ENCODE data around the gene ANO8.
"Not testable (repeated sequence)": the region's sequence is repeated elsewhere in the genome, so short reads cannot be mapped to it uniquely, and the experiment has no call there.

The ANO8 gene

DNA sequence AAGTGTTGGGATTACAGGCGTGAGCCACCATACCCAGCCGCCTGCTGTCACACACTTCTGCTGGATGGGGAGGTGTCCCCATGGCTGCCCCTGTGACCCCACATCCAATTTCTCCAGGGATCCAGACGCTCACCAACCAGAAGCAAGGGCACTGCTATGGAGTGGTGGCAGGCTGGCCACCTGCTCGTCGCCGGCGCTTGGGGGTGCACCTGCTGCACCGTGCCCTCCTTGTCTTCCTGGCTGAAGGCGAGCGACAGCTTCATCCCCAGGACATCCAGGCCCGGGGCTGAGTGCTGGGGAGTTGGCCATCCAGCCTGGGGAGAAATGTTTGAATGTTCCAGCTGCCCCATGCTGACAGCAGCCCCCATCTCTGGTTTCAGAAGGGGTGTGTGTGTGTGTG lies 48.4 kb downstream of the ANO8 start:
- no peak for DNase-seq

DNA sequence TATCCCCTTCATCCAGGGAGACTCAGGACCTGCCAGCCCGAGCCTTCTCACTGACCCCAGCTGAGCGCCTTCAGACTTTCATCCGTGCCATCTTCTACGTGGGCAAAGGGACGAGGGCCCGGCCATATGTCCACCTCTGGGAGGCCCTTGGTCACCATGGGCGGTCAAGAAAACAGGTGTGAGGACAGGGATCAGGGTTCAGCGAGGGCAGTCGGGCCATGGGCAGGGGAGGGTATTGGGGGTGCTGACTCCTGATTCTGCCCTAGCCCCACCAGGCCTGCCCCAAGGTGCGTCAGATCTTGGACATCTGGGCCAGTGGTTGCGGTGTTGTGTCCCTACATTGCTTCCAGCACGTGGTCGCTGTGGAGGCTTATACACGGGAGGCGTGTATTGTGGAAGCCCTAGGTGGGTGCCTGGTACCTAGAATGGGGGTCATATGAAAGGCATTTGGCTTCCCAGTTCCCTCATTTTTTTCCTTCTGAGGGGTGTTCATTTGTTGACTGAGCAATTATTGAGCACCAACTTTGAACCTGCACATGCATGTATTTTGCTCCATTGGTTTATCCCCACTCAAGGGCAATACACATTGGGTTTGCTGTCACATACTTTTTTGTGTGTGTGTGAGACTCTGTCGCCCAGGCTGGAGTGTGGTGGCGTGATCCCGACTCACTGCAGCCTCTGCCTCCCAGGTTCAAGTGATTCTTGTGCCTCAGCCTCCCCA lies 49.1 kb downstream of the ANO8 start:
- no peak for DNase-seq

DNA sequence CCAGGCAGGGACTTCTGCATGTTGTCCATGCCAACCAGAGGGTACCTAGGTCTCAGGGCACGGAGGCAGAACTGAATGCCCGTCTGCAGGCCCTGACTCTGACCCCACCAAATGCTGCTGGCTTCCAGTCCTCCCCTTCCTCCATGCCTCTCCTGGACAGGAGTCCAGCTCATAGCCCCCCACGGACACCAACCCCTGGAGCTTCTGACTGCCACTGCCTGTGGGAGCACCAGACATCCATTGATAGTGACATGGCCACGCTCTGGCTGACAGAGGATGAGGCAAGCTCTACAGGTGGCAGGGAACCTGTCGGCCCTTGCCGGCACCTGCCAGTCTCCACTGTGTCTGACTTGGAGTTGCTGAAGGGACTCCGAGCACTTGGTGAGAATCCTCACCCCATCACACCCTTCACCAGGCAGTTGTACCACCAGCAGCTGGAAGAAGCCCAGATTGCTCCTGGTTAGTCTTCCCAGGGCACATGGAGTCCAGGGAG lies 51.1 kb downstream of the ANO8 start:
- DNase-seq, result no peak

DNA sequence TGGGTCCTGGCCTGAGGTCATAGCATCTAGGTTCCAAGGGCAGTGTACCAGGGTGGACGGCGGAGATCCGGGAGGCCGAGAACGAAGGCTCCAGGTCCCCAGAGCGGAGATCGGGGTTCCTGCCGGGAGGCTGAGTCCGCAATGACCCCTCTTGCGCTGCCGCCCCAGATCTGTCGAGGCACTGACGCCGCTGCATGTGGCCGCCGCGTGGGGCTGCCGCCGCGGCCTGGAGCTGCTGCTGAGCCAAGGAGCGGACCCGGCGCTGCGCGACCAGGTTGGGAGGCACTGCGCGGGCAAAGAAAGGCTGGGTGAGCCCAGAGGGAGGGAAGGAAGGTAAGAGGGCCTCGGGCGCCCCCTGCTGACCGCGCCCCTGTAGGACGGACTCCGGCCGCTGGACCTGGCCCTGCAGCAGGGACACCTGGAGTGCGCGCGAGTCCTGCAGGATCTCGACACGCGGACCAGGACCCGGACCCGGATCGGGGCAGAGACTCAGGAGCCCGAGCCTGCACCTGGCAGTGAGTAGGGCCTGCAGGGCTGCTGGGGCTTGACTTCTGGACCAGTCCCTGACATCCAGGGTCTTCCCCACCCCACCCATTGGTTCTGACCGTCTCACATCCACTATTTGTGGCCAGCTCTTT lies 52.0 kb downstream of the ANO8 start:
- DNase-seq, result peak; percentile 71 to 72

DNA sequence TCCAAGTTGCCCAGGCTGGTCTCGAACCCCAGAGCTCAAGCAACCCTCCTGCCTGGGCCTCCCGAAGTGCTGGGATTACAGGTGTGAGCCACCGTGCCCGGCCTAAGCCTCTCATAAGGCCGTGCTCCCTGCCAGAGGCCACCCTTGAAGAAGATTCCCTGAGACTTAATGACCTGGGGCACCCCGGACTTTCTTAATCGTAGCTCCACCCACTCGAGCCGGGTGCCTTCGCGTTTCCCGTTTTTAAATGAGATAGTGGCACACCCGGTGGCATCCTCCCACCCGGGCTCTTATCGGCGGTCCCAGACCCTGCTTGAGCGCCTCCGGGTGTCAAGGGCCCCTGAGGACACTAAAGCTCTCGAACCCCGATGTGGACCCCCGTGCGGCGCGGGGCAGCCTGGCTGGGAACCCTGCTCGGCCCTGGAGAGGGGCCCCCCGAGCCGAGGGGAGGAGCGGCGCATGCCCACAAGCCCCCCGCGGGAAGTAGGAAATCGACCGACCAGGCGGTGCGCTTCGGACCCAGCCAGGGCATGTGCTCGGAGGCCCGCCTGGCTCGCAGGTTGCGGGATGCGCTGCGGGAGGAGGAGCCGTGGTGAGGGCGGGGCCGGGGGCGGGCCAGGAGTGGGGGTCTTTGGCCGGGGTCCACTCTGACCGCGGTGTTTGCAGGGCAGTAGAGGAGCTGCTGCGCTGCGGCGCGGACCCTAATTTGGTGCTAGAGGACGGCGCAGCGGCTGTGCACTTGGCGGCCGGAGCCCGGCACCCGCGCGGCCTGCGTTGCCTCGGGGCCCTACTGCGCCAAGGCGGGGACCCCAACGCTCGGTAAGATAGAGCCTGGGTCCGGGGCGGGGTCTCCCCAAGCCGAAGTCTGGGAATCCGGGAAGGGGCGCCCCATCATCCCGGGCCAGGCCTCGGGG lies 53.0 kb downstream of the ANO8 start, which contains the start of gene ANKLE1:
TSS of gene ANKLE1 (plus strand) at position 511 of the 914 bp plus-strand sequence. CDS start at position 531, 20 bp downstream.
- DNase-seq, result peak in 1 of 2 experiments; percentile 26

DNA sequence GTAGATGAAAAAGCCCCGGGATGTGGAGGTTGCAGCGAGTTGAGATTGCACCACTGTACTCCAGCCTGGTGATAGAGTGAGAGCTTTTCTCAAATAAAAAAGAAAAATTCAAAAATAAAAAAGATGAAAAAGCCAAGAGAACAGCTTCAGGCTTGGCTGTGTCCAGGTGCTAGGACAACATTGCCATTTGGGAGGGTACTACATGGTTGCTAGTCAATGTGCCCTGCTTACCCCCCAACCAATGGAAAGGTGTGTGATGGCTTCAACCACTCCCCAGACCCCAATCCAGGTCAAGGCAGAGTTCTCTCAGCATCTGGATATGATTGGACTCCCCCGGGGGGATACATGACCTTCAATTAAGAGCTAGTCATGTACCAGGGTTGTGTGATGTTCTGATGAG lies 55.2 kb downstream of the ANO8 start:
- DNase-seq, result no peak

DNA sequence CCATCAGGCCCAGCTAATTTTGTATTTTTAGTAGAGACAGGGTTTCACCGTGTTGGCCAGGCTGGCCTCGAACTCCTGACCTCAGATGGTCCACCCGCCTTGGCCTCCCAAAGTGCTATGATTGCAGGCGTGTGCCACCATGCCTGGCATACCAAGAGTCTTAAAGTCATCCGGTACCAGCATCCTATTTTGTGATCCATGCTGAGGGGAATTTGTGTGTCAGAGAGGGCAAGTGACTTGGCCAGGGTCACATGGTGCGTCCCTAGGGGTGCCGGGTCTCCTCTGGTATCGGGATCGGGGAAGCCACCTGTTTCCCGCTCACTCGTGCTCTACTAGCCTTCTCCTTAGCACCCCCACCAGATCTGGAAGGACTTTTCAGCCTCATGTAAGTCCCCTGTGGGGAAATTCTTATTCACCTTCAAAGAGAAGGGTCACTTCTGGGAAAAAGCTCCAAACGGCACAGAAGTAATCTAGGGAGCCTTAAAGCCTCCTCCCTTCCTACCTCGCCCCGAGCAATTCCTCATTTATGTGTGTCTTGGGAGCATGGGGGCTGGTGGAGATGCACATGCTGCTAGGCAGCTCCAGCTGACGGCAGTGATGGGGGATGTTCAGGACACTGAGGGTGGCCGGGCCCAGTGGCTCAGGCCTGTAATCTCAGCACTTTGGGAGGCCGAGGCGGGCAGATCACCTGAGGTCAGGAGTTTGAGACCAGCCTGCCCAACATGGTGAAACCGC lies 59.0 kb downstream of the ANO8 start:
- DNase-seq, result no peak

DNA sequence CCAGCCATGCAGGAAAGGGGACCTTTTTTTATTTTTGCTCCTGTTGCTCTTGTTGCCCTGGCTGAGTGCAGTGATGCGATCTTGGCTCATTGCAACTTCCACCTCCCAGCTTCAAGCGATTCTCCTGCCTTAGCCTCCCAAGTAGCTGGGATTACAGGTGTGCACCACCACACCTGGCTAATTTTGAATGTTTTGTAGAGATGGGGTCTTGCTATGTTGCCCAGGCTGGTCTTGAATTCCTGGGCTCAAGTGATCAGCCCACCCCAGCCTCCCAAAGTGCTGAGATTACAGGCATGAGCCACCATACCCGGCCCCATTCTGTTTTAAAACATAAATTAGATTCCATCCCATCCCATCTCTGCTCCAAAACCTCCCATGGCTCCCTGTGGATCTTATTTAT lies 59.8 kb downstream of the ANO8 start:
- not testable (repeated sequence) for DNase-seq

Data from activated CD4-positive, alpha-beta T cell treated with anti-CD3 and anti-CD28 coated beads, Interleukin-2, amount 50 U/mL, for 4 hours (primary cell).